ENCODE results near the gene NDST3. TPM values are rescaled to one million over a fixed set of nuclear protein-coding genes. Genes with fewer than 3 reads are reported as not detected.

NDST3 gene
- total RNA-seq, 1 experiment from 2014 or later = 0.70 TPM

GRCh38 chr4:118113220-118113619, 78.9 kb downstream of the NDST3 start:
- no peak overlapping the region for H2BK20ac ChIP-seq (ENCODE audit: low read depth, low read length, poor library complexity, severe bottlenecking)
- TF ChIP-seq CTCF (conservative IDR thresholded peaks at IDR 0.05) = no peak
- H2AK5ac ChIP-seq (ENCODE audit: insufficient read length, low read length) = no peak overlapping the region
- no peak overlapping the region for H3K4me2 ChIP-seq (ENCODE audit: insufficient read depth, insufficient read length, low read length)
- no peak overlapping the region for H2BK120ac ChIP-seq (ENCODE audit: low read depth, low read length, poor library complexity, severe bottlenecking)
- no peak for DNase-seq
- H2BK12ac ChIP-seq (ENCODE audit: insufficient read length, low read depth, low read length) = no peak overlapping the region
- no peak overlapping the region for H3K27ac ChIP-seq (ENCODE audit: insufficient read length, low read depth, low read length)
- H3K79me1 ChIP-seq (ENCODE audit: insufficient read depth, low read depth, low read length, poor library complexity, severe bottlenecking) = no peaks in the 10 kb centered on the region
- H3T11ph ChIP-seq (ENCODE audit: low read length) = no peak overlapping the region
- no peak overlapping the region for H2BK5ac ChIP-seq (ENCODE audit: insufficient read length, low read length)
- no peaks in the 10 kb centered on the region; the same call in 1 of the 2 replicates for H3K4me1 ChIP-seq (ENCODE audit: insufficient read depth, low read length)
- Mint-ChIP-seq H3K4me3 (no peak overlapping the region), H3K36me3 (ENCODE audit: insufficient read depth in 1 of 3, low read depth in 3 of 3) (no peaks in the 10 kb centered on the region), H3K4me1 (peaks cover 0 to 5% of the 10 kb centered on the region in 2 experiments; a peak in 1 of 4 replicates), H3K27ac (no peak overlapping the region), H3K27me3 (ENCODE audit: low read depth) (no peaks in the 10 kb centered on the region), H3K9me3 (no peaks in the 10 kb centered on the region)
- H3K18ac ChIP-seq (ENCODE audit: insufficient read length, low read depth, low read length) = no peak overlapping the region
- no peak overlapping the region for H3K56ac ChIP-seq (ENCODE audit: insufficient read length, low read depth, low read length)
- H3K4ac ChIP-seq (ENCODE audit: low read depth, low read length) = no peak overlapping the region
- H3K14ac ChIP-seq (ENCODE audit: insufficient read depth, low read length) = no peak overlapping the region
- no peak overlapping the region for H4K5ac ChIP-seq (ENCODE audit: insufficient read length, low read depth, low read length)
- no peaks in the 10 kb centered on the region for H4K20me1 ChIP-seq (ENCODE audit: control insufficient read depth, insufficient read depth, insufficient read length)
- H2AFZ ChIP-seq (ENCODE audit: low read length) = no peak overlapping the region
- no peaks in the 10 kb centered on the region for H3K23me2 ChIP-seq (ENCODE audit: insufficient read length, low read depth, low read length, poor library complexity, severe bottlenecking)
- H3K23ac ChIP-seq (ENCODE audit: insufficient read length, low read depth, low read length) = no peak overlapping the region
- H4K8ac ChIP-seq (replicated peaks; ENCODE audit: insufficient read length, low read depth, low read length) = no peak overlapping the region
- H3K9me3 ChIP-seq (ENCODE audit: control insufficient read depth, low read depth, low read length) = no peaks in the 10 kb centered on the region
- no peak overlapping the region for H2BK15ac ChIP-seq (ENCODE audit: low read depth, low read length)
- WGBS (ENCODE audit: extremely low coverage, insufficient read length, low lambda C conversion rate) = no CpG with 5 or more reads among the region's 2 CpGs
- no peak overlapping the region for H3K9ac ChIP-seq (ENCODE audit: extremely low read depth, insufficient read length, low read length)
- H4K91ac ChIP-seq (ENCODE audit: insufficient read length, low read depth, low read length) = no peak overlapping the region
- H3K79me2 ChIP-seq (ENCODE audit: insufficient read depth, low read length) = no peaks in the 10 kb centered on the region
- H3K27me3 ChIP-seq (ENCODE audit: insufficient read depth, low read length) = no peaks in the 10 kb centered on the region
